ENCODE results near the gene UFD1. TPM values are rescaled to one million over a fixed set of nuclear protein-coding genes. Genes with fewer than 3 reads are reported as not detected.

The UFD1 gene
- total RNA-seq, 1 donor from 2014 or later: 41.8 TPM

DNA sequence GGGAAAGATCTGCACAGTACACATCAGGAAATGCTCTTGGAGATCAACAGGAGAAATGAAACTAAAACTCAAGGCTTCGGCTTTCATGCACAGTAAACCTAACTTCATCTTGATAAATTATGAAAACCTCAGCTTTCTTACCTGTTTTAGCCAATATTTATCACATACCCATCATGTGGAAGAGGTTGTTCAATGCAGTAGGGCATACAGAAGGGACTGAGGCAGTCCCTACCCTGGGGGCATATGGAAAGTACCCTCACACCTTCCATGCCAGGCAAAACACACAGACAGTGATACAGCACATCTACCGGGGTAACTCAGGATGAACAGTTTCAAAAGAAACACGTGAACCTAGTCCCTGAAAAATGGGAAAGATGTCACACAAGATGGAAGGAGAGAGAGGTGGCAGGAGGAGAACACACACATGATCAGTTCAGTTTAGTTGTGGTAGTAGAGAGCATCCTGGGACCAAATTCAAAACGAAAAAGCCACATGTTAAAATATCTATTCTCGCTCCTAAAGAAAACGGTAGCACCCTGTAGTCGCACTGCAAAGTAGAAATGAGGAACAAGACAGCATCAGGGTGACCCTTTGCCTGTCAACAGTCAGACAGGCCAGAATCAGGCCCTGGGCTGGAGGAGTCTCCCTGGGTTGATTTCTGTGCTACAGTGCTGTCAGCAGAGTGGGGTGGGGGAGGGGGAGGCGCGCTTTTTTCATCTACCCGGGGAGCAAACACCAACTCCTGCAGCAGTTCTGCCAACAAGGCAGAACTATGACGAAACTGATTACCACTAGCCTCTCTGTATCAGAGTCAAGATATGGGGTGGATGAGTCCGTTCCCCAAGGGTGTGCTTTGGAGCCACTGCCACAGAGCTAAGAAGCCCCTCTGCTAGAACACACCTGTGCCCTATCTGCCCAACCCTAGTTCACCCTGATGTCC, 48.8 kb downstream of the UFD1 start:
- peak overlapping the region; percentile 100 for H3K27ac ChIP-seq (replicated peaks)

DNA sequence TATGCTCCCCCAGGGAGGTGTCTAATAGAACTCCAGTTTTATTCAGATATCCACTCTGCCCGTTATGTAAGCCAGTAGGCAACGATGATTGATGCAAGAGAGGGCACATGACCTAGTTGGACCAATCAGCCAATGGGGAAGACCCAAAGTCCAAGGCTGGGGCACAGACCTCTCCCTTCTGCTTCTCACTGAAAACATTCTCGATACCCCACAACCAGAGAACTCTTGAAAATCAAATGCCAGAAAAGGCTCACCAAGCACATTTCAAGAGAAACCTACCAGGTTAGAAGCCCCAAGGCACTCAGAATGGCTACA, 54.9 kb downstream of the UFD1 start:
- no peak overlapping the region for H3K27ac ChIP-seq (replicated peaks)

More for the DNA sequence above, 48.8 kb downstream of the UFD1 start:
- H3K27me3 ChIP-seq (ENCODE audit: low read depth): no peaks in the 10 kb centered on the region
- H3K4me1 ChIP-seq: peaks cover 72% of the 10 kb centered on the region
- TF ChIP-seq, protein P1, sequence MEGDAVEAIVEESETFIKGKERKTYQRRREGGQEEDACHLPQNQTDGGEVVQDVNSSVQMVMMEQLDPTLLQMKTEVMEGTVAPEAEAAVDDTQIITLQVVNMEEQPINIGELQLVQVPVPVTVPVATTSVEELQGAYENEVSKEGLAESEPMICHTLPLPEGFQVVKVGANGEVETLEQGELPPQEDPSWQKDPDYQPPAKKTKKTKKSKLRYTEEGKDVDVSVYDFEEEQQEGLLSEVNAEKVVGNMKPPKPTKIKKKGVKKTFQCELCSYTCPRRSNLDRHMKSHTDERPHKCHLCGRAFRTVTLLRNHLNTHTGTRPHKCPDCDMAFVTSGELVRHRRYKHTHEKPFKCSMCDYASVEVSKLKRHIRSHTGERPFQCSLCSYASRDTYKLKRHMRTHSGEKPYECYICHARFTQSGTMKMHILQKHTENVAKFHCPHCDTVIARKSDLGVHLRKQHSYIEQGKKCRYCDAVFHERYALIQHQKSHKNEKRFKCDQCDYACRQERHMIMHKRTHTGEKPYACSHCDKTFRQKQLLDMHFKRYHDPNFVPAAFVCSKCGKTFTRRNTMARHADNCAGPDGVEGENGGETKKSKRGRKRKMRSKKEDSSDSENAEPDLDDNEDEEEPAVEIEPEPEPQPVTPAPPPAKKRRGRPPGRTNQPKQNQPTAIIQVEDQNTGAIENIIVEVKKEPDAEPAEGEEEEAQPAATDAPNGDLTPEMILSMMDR (IDR thresholded peaks at IDR 0.05; ENCODE audit: borderline replicate concordance): no peak
- peak overlapping the region; percentile 93 for H3K4me3 ChIP-seq
- no peaks in the 10 kb centered on the region for H3K9me3 ChIP-seq (replicated peaks)
- H3K36me3 ChIP-seq: peaks cover 16% of the 10 kb centered on the region
- DNase-seq: peak; percentile 31
- intact Hi-C loops (cut with micrococcal nuclease): no loop called here

DNA sequence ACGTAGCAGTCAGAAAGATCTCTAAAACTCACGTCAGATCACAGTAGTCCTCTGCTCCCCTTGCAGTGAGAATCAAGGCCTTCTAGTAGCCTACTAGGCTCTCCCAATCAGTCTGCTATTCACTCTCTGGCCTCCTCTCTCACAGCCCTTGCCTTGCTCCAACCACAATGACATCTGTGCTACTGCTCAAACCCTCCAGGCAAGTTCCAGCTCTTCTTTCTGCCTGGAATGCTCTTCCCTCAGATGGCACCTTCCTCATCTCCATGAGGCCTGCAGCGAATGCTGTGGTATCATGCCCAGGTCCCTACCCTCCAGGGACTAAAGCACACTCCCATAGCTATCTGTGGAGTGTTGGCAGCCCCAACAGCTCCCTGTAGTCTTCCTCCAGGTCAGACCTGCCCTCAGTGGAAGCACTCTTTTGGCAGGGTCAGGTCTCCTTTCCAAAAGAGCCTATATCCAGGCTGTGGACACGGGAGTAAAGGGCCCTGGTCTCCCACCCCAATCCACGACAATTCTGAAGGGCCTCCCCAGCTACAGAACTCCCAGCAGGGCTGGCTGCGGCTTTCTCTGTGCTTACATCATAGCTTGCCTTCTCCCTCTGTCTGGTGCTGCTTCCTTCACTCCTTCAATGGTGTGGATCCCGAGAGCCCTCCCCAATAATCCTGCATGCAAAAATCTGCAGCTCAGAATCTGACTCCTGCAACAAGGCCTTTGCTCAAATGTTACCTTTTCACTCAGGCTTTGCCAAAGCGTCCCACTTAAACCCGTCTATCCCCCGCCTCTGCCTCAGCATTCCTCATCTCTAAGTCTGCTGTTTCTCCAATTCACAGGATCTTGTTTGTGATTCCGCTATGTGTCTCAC, 56.3 kb downstream of the UFD1 start:
- Histone ChIP-seq H3K27ac (replicated peaks) (no peak overlapping the region), H3K4me1 (peaks cover 42% of the 10 kb centered on the region)
- no peak for DNase-seq

More for the DNA sequence above, 54.9 kb downstream of the UFD1 start:
- no peaks in the 10 kb centered on the region for H3K9me3 ChIP-seq (replicated peaks)
- peaks cover 46% of the 10 kb centered on the region for H3K4me1 ChIP-seq
- no peaks in the 10 kb centered on the region for H3K27me3 ChIP-seq (ENCODE audit: low read depth)
- intact Hi-C loops (cut with micrococcal nuclease): no loop called here
- TF ChIP-seq, protein P1 (IDR thresholded peaks at IDR 0.05; ENCODE audit: borderline replicate concordance): no peak
- no peak overlapping the region for H3K4me3 ChIP-seq
- H3K36me3 ChIP-seq: peaks cover 5% of the 10 kb centered on the region
- DNase-seq: no peak

DNA sequence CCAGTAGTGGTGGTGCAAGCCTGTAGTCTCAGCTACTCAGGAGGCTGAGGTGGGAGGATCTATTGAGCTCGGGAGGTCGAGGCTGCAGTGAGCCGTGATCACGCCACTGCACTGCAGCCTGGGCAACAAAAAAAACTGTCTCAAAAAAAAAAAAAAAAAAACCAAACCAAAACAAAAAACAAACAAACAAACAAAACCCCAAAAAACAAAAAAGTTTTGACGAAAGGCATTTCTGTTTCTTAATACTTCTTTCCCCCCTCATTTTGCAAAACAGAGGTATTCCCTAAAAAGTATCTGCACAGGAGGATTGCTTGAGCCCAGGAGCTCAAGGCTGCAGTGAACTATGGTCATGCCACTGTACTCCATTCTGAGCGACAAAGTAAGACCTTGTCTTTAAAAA, 58.7 kb downstream of the UFD1 start:
- no peaks in the 10 kb centered on the region for H3K27me3 ChIP-seq (ENCODE audit: low read depth)
- DNase-seq: no peak
- H3K4me3 ChIP-seq: no peak overlapping the region
- no peak overlapping the region for H3K27ac ChIP-seq (replicated peaks)
- intact Hi-C loops (cut with micrococcal nuclease): no loop called here
- no peaks in the 10 kb centered on the region for H3K36me3 ChIP-seq
- H3K9me3 ChIP-seq (replicated peaks): no peaks in the 10 kb centered on the region
- TF ChIP-seq, protein P1 (IDR thresholded peaks at IDR 0.05; ENCODE audit: borderline replicate concordance): no peak
- peaks cover 31% of the 10 kb centered on the region for H3K4me1 ChIP-seq

More for the DNA sequence above, 56.3 kb downstream of the UFD1 start:
- TF ChIP-seq, protein P1 (IDR thresholded peaks at IDR 0.05; ENCODE audit: borderline replicate concordance): no peak
- Histone ChIP-seq H3K4me3 (no peak overlapping the region), H3K27me3 (ENCODE audit: low read depth) (no peaks in the 10 kb centered on the region), H3K36me3 (peaks cover 5% of the 10 kb centered on the region), H3K9me3 (replicated peaks) (no peaks in the 10 kb centered on the region)
- intact Hi-C loops (cut with micrococcal nuclease): no loop called here

DNA sequence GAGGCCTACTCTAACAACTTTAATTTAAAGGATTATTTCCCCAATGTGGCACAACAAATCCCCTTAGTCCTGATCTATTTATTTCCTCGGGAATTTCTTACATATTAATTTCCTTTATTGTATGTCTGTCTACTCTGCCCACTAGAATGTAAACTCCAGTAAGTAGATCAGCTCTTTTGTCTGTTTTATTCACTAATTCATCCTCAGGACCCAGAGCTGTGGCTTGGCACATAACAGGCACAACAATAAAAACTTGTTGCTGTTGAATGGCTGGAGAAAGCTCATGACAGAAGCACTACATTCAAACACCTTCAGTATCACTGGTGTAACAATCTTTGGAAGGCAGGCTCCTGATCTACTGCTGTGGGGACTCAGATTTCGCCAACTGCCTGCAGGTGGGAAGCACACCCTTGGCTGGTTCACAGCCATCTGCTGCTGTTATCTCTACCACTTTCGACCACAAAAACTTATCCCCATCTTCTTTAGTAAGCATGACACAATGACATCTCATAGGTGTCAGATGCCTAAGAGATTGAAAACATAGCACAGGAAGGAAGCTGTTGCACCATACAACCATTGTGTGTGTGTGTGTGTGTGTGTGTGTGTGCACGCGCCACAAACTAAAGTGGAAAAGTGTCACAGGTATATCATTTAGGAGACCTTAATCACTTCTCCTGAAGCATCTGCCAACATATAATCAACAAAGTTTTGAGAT, 59.4 kb downstream of the UFD1 start:
- intact Hi-C loops (cut with micrococcal nuclease): no loop called here
- TF ChIP-seq, protein P1 (IDR thresholded peaks at IDR 0.05; ENCODE audit: borderline replicate concordance): no peak

More for the DNA sequence above, 59.4 kb downstream of the UFD1 start:
- H3K27me3 ChIP-seq (ENCODE audit: low read depth): no peaks in the 10 kb centered on the region
- H3K27ac ChIP-seq (replicated peaks): no peak overlapping the region
- no peak overlapping the region for H3K4me3 ChIP-seq
- H3K36me3 ChIP-seq: no peaks in the 10 kb centered on the region
- H3K4me1 ChIP-seq: peaks cover 33% of the 10 kb centered on the region
- H3K9me3 ChIP-seq (replicated peaks): no peaks in the 10 kb centered on the region
- DNase-seq: no peak

All from left ventricle myocardium inferior (tissue), 1 donor.